ENCODE measurements around the gene TMEM98.
A peak's percentile ranks its signal among the peaks of the same experiment; 100 is the strongest.
"Not testable (repeated sequence)": the region's sequence is repeated elsewhere in the genome, so short reads cannot be mapped to it uniquely, and the experiment has no call there.

The TMEM98 gene

GRCh38 chr17:32916134-32916533, 11.8 kb upstream of the TMEM98 start:
- DNase-seq, result no peak

GRCh38 chr17:32917081-32917480, 10.9 kb upstream of the TMEM98 start:
- DNase-seq, result no peak

DNA sequence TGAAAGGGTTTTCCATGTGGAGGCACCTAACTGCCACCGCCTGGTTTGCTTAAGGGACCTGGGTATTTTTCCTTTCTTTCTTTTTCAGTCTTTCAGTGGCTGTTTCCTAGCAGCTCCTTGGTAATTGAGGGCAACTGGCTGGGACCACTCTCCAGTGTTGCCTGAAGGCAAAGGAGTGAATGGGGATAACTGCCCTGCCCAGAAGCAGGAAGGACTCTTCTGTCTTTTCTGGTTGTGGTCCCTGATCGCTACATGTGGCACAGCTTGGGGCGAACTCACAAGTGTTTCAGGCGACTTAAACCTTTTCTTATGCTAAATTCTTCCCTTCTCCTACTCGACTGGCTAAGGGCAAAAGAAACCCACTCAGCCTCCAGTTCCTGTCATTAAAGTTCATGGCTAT, 10.1 kb upstream of the TMEM98 start:
- no peak for DNase-seq

DNA sequence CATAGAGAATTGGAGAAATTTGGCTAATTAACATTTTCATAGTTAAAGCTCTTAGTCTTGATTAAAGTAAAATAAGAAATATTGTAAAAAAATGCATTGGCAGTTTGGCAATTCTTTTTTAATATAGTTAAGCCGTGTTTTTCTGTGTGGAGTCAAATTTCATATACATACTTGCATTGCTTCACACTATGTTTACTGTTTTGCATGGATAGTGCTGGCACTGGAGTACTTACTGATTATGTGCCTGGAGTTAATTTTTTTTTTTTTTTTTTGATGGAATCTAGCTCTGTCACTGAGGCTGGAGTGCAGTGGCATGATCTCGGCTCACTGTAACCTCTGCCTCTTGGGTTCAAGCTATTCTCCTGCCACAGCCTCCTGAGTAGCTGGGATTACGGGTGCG, 8.1 kb upstream of the TMEM98 start:
- DNase-seq, result not testable (repeated sequence)

DNA sequence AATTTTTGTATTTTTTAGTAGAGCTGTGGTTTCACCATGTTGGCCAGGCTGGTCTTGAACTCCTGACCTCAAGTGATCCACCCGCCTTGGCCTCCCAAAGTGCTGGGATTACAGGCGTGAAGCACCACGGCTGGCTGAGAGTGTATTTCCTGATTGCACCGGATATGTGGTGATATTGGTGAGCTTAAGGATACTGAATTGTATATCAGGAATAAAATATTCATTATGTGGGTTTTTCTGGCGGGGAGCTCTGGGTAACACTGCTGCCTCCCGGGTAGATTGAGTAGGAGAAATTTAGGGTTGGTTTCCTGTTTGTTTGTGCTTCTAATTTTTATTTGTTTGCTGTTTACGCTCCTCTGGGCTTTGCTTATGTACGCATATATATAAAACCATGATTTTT, 7.7 kb upstream of the TMEM98 start:
- no peak for DNase-seq

GRCh38 chr17:32921017-32921416, 6.9 kb upstream of the TMEM98 start:
- DNase-seq, result no peak

GRCh38 chr17:32923905-32924304, 4.0 kb upstream of the TMEM98 start:
- DNase-seq, result not testable (repeated sequence)

GRCh38 chr17:32926183-32926582, 1.8 kb upstream of the TMEM98 start:
- no peak for DNase-seq

GRCh38 chr17:32926789-32927188, 1.2 kb upstream of the TMEM98 start:
- DNase-seq, result not testable (repeated sequence)

- peak; percentile 0 for DNase-seq
These were observed 691 bp upstream of the TMEM98 start for GRCh38 chr17:32927201-32927723.

GRCh38 chr17:32928586-32929535, 908 bp downstream of the TMEM98 start:
- no peak for DNase-seq

GRCh38 chr17:32929588-32929987, 1.6 kb downstream of the TMEM98 start:
- no peak for DNase-seq

GRCh38 chr17:32930512-32930911, 2.6 kb downstream of the TMEM98 start:
- no peak for DNase-seq

GRCh38 chr17:32931686-32932085, 3.7 kb downstream of the TMEM98 start:
- no peak for DNase-seq

GRCh38 chr17:32933881-32934280, 5.9 kb downstream of the TMEM98 start:
- DNase-seq, result no peak

DNA sequence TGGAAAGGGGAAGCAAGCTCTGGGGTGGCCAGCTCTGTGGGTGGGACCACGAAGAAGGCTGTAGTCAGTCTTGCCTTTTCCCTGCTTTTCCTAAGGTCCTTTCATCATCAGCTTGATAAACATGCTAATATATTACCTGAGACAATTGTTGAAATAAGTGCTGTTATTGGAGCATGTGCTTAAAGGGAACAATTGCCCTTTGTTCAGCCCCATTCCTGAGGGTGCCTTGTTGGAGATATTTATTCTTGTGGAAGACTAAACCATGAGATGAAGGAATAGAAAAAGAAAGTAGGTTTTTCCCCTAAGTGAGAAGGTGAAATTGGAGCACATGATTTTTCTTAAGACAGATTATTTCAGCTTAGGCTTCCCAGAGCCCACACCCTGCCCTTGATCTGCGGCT, 7.8 kb downstream of the TMEM98 start:
- no peak for DNase-seq

DNA sequence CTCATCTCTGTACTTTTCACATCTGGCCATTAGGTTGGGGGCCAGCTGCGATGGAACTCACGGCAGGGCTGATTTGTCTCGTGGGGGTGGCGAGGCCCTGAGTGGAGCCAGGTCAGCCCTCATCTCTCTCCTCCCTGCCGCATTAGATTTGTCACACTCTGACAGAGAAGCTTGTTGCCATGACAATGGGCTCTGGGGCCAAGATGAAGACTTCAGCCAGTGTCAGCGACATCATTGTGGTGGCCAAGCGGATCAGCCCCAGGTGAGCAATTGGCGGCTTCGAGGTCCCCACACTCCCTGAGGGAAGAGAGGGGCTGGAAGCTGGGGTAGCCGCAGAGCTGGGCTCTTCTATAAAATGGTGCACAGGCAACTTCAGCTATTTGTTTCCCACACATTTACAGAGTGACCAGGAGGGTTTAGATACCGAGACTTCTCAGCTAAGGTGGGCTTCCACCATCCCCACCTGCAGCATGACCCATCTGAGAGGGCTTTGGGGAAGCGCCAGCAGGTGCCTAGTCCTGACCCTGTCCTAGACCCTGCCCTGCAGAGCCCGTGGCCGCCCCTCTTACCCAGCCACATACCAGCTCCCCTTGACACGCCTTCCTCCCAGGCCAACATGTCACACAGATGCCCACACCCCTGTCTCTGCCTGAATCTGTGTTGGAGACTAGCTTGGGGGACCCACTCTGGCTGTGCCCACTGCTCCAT, 8.4 kb downstream of the TMEM98 start:
- no peak for DNase-seq

- peak; percentile 16 for DNase-seq
These were observed 9.0 kb downstream of the TMEM98 start for GRCh38 chr17:32936894-32937500.

DNA sequence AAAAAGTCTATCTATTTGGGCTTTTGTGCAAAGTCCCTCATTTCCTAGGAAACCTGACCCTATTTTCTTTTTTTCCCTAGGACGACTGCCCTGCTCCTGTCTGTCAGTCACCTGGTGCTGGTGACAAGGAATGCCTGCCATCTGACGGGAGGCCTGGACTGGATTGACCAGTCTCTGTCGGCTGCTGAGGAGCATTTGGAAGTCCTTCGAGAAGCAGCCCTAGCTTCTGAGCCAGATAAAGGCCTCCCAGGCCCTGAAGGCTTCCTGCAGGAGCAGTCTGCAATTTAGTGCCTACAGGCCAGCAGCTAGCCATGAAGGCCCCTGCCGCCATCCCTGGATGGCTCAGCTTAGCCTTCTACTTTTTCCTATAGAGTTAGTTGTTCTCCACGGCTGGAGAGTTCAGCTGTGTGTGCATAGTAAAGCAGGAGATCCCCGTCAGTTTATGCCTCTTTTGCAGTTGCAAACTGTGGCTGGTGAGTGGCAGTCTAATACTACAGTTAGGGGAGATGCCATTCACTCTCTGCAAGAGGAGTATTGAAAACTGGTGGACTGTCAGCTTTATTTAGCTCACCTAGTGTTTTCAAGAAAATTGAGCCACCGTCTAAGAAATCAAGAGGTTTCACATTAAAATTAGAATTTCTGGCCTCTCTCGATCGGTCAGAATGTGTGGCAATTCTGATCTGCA, 12.9 kb downstream of the TMEM98 start:
- no peak for DNase-seq

DNA sequence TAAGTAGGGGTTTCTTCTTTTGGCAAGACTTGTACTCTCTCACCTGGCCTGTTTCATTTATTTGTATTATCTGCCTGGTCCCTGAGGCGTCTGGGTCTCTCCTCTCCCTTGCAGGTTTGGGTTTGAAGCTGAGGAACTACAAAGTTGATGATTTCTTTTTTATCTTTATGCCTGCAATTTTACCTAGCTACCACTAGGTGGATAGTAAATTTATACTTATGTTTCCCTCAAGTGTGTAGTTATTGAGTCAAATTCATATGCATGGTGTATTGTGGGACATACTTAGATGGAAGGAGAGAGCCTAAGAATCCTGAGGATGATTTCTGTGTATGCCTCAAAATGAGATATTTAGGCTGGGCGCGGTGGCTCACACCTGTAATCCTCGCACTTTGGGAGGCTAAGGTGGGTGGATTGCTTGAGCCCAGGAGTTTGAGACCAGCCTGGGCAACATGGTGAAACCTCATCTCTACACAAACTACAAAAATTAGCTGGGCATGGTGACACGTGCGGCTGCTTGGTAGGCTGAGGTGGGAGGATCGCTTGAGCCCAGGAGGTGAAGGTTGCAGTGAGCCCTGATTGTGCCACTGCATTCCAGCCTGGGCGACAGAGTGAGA, 13.6 kb downstream of the TMEM98 start:
- no peak for DNase-seq

DNA sequence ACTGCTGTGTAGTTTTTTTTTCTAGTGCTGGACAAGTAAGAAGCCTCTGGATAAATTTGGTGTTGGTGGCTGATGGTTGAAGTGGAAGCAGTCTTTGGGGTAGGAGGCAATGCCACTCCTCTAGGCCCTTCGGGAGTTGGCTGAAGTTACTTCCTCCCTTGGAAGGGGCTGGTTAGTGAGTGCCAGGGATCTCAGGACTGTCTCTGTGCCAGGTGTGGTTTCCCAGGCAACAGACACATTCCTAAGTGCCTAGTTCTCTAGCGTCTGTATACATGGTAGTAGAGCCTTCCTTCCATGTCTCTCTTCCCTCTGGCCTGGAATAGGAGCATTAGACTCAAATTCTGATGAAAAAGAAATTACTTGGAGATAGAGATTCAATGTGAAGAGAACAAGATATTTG, 15.3 kb downstream of the TMEM98 start:
- no peak for DNase-seq

GRCh38 chr17:32943647-32944191, 15.8 kb downstream of the TMEM98 start:
- DNase-seq, result no peak
